A549 (cell line): Measurements from ENCODE around the gene DISP3.

Source experiments
- CTCF ChIP-seq: fragments of >200 bp; sonication (Bioruptor Twin); formaldehyde crosslinking; IDR thresholded peaks from 3 replicates; pipeline ENCODE4 v1.5.1; 2016
- EHMT2 ChIP-seq: fragments of 200-600 bp; sonication (generic); IDR thresholded peaks from 2 replicates; pipeline ENCODE4 v1.6.1; 2016; ENCODE audit warnings: antibody characterized with exemption, low read depth, mild to moderate bottlenecking, moderate library complexity
- JUN ChIP-seq, 2 experiments: fragments of >200 bp; sonication (Bioruptor Twin); formaldehyde crosslinking; IDR thresholded peaks; 2 replicates in 1 of 2; 3 replicates in 1 of 2; pipeline ENCODE4 v1.6.1; 2016 to 2017
- SMC3 ChIP-seq: fragments of >200 bp; sonication (Bioruptor Twin); formaldehyde crosslinking; IDR thresholded peaks from 3 replicates; pipeline ENCODE4 v1.6.1; 2018; ENCODE audit warnings: inconsistent platforms

GRCh38 chr1:11470912-11471311 lies 8.0 kb upstream of the DISP3 start:
- no peak for TF ChIP-seq EHMT2
- no peak for TF ChIP-seq SMC3
- no peak for TF ChIP-seq CTCF
- no peak for TF ChIP-seq JUN (IDR thresholded peaks at IDR 0.05)
